LNCaP clone FGC (cell line): Measurements from ENCODE around the gene OR9A4.

ENCODE experiments used
- DNase-seq: peaks from one replicate; pipeline ENCODE4 v3.0.0-alpha.2; 2011; ENCODE audit warnings: low read depth
- H3K4me3 ChIP-seq: 2 replicates; pipeline ENCODE4 v1.5.1; 2011; ENCODE audit warnings: mild to moderate bottlenecking, low read depth, low read length, control low read depth
- TF ChIP-seq, protein P1 (sequence below): IDR thresholded peaks from 2 replicates; pipeline ENCODE4 v1.5.1; 2012; ENCODE audit warnings: mild to moderate bottlenecking; ENCODE audit not compliant: control insufficient read depth, insufficient read depth; ENCODE audit errors: extremely low read depth

Gene OR9A4

DNA sequence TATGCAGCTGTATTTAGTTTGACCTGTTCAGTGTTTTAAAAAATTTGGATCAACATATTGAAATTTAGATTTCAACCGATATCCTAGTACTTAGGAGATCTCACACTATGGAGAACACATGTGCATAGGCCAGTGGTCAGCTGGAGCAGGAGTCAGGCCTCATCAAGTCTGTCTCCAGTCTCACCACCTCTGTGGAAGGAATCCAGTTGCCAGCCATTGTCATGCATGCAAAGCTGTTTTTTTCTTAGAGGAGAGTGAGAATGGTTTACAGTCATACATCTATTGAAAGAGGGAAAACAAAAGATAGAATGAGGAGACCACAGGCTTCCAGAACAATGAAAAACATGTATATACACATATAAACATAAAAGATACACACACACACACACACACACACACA is 38.1 kb downstream of the OR9A4 start:
- TF ChIP-seq, protein P1, sequence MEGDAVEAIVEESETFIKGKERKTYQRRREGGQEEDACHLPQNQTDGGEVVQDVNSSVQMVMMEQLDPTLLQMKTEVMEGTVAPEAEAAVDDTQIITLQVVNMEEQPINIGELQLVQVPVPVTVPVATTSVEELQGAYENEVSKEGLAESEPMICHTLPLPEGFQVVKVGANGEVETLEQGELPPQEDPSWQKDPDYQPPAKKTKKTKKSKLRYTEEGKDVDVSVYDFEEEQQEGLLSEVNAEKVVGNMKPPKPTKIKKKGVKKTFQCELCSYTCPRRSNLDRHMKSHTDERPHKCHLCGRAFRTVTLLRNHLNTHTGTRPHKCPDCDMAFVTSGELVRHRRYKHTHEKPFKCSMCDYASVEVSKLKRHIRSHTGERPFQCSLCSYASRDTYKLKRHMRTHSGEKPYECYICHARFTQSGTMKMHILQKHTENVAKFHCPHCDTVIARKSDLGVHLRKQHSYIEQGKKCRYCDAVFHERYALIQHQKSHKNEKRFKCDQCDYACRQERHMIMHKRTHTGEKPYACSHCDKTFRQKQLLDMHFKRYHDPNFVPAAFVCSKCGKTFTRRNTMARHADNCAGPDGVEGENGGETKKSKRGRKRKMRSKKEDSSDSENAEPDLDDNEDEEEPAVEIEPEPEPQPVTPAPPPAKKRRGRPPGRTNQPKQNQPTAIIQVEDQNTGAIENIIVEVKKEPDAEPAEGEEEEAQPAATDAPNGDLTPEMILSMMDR, result no peak
- H3K4me3 ChIP-seq, result no peak overlapping the region
- no peak for DNase-seq

DNA sequence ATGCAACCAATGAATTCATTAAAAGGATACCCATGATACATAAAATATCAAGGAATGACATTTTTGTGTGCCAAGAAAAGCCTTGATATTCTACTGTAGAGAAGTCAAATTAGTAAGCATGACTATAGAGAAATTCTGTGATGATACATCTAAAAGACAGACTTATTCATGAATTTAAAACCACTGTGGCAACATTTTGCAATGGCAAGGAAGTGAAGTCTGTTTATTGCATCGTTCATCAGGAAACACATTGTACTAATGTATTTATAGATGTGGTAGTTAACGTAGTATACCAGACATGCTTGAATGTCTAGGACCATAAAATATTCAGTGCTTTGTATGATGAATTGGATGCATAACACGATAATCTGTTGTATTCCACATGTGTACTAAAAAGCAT is 39.9 kb downstream of the OR9A4 start:
- H3K4me3 ChIP-seq, result no peak overlapping the region
- no peak for DNase-seq
- TF ChIP-seq, protein P1, result no peak

DNA sequence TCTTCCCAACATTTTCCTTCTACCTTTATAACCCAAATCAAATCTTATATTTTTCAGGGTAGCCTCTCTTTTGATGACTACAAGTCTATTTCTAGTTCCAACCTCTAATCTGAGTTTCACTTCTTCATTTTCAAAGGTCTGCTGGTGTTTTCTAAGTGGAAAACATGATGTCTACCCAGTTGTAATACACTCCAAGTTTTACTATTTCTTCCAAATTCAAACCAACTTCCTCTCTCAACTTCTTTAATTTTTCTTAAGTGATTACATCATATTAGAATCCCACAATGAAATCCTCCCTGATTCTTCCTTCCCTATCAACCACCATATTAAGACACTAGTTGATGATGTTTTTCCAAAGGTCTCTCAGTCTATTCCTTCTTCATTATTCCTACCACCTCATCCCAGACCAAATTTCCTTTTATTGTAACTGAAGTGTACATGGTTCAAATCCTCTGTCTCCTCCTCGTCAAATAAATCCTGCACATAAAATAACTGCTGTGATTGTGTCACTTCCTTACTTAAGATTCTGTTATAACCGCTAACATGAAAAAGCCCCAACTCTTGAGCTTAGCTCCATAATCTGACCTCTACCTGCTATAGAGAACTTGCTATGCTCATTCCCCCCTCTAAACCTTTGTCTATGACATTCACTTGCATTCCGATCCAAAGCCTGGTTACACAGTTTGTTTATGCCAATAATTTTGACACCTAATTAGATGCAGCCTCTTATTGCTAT is 44.7 kb downstream of the OR9A4 start:
- no peak overlapping the region for H3K4me3 ChIP-seq
- DNase-seq, result no peak
- TF ChIP-seq, protein P1, result no peak
